Panc1 (cell line): Measurements from ENCODE around the gene LRRC8E. TPM values are rescaled to one million over a fixed set of nuclear protein-coding genes. Genes with fewer than 3 reads are reported as not detected.

ENCODE experiments used
- ATAC-seq: fragments of 200-7000 bp; cut with Tn5 transposase; 2 replicates; pipeline ENCODE4 v1.9.1; 2020; ENCODE audit warnings: mild to moderate bottlenecking, moderate library complexity
- BruUV-seq: library from RNA; stranded (reverse); fragments of 400-500 nt; replicated peaks from 2 replicates; lab custom pipeline; 2021; lab: Mats Ljungman, UMichigan
- CTCF ChIA-PET: fragments of 300-600 bp; sonication (Branson Sonifier 250); formaldehyde crosslinking; loops from one replicate; lab custom pipeline; 2022; ENCODE audit warnings: antibody characterized with exemption; lab: Charles Lee
- POLR2A ChIA-PET: fragments of 300-600 bp; sonication (Branson Sonifier 250); formaldehyde crosslinking; loops from one replicate; lab custom pipeline; 2022; ENCODE audit warnings: antibody characterized with exemption; lab: Charles Lee
- DNase-seq: peaks from one replicate; pipeline ENCODE4 v3.0.0-alpha.2; 2010; ENCODE audit warnings: low read depth, low spot score
- H3K27ac ChIP-seq: 2 replicates; pipeline ENCODE4 v1.5.1; 2011; ENCODE audit warnings: mild to moderate bottlenecking, low read length, inconsistent platforms
- H3K27me3 ChIP-seq: fragments of 200-500 bp; sonication (Bioruptor generic); 2 replicates; pipeline ENCODE4 v1.6.0; 2014; ENCODE audit warnings: low read length, inconsistent platforms; ENCODE audit not compliant: control insufficient read depth, insufficient read depth
- H3K36me3 ChIP-seq: fragments of 200-500 bp; sonication (Bioruptor generic); 2 replicates; pipeline ENCODE4 v1.5.1; 2014; ENCODE audit warnings: inconsistent platforms, mild to moderate bottlenecking, low read length, moderate library complexity; ENCODE audit not compliant: control insufficient read depth, insufficient read depth
- H3K4me1 ChIP-seq: 2 replicates; pipeline ENCODE4 v1.5.1; 2011; ENCODE audit warnings: inconsistent platforms, mild to moderate bottlenecking, low read length, moderate library complexity; ENCODE audit not compliant: control insufficient read depth, insufficient read depth
- H3K4me3 ChIP-seq, 2 experiments: 2 replicates each; pipeline ENCODE4 v1.5.1; 2011 to 2012; ENCODE audit warnings: low read depth in 2 of 2, low read length in 2 of 2, mild to moderate bottlenecking in 2 of 2, inconsistent platforms in 1 of 2, moderate library complexity in 1 of 2
- H3K9me3 ChIP-seq: fragments of 200-500 bp; sonication (Bioruptor generic); 2 replicates; pipeline ENCODE4 v1.5.1; 2014; ENCODE audit warnings: low read depth, mild to moderate bottlenecking, inconsistent platforms, low read length, moderate library complexity; ENCODE audit not compliant: control insufficient read depth, insufficient read depth
- POLR2AphosphoS5 ChIP-seq: IDR thresholded peaks from 2 replicates; pipeline ENCODE4 v1.6.1; 2012; ENCODE audit warnings: mild to moderate bottlenecking, low read depth, low read length, moderate library complexity
- TCF7L2 ChIP-seq: IDR thresholded peaks from 2 replicates; pipeline ENCODE4 v1.6.1; 2011; ENCODE audit warnings: mild to moderate bottlenecking, low read depth, low read length, inconsistent platforms
- in situ Hi-C: cut with HindIII; loops from 2 replicates; pipeline ENCODE4 v1.10.0; 2016; ENCODE audit warnings: low sequenced_read_pairs, low pct_unique_long_range_greater_than_20kb
- intact Hi-C: fragments of 100-400 bp; cut with micrococcal nuclease; formaldehyde crosslinking; loops from one replicate; pipeline ENCODE4 v1.10.0; 2022; ENCODE audit not compliant: unreplicated experiment
- total RNA-seq: library from RNA; stranded (reverse); gene quantifications from one replicate; pipeline ENCODE4 v1.2.1, GENCODE V29; 2021; ENCODE audit not compliant: unreplicated experiment
- TF ChIP-seq, protein P1 (sequence below), 2 experiments: IDR thresholded peaks; 2 replicates each; pipeline ENCODE4 v1.6.1; 2011 to 2012; ENCODE audit warnings: low read depth in 2 of 2, control low read depth in 1 of 2, low read length in 1 of 2, mild to moderate bottlenecking in 1 of 2, moderate library complexity in 1 of 2; ENCODE audit not compliant: insufficient read depth in 1 of 2
- TF ChIP-seq, protein P2 (sequence below): fragments of 450-650 bp; IDR thresholded peaks from 2 replicates; pipeline ENCODE4 v1.5.1; 2017; ENCODE audit warnings: mild to moderate bottlenecking

Gene LRRC8E
- total RNA-seq, 1 experiment from 2014 or later, result 5.0 TPM

DNA sequence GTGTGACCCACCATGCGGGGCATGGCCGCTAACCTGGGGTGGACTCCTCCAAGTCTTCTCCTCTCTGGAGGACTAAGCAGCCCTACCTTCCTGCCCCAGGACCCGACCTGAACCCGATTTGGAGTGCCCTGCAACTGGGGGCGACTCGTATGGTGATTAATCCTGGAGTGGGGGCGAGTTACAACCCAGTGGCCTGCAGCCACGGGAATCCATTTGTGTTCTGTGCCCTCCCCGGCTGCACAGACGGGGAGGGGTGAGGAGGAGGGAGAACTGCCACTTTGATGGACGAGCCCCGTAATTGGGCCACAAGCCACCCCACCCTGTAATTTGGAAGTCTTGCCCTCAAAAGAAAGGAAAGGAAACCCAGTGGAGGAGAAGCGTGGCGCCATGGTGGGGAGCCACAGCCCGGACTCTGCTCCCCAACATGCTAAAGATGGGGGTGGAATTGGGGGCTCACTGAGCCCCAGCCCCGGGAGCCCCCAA, 32.2 kb upstream of the LRRC8E start:
- BruUV-seq, result no TSS peak
- Histone ChIP-seq H3K4me1 (no peaks in the 10 kb centered on the region; the same call in 1 of the 2 replicates), H3K27ac (no peak overlapping the region), H3K4me3 (no peak overlapping the region), H3K9me3 (no peaks in the 10 kb centered on the region), H3K27me3 (no peaks in the 10 kb centered on the region), H3K36me3 (no peaks in the 10 kb centered on the region)
- CTCF ChIA-PET, result no interaction called here
- POLR2A ChIA-PET, result no interaction called here
- intact Hi-C loops (no loop called here), in situ Hi-C loops (no loop called here)
- ATAC-seq (no peak), DNase-seq (no peak)
- TF ChIP-seq TCF7L2 (no peak), POLR2AphosphoS5 (no peak)
- TF ChIP-seq, protein P1, sequence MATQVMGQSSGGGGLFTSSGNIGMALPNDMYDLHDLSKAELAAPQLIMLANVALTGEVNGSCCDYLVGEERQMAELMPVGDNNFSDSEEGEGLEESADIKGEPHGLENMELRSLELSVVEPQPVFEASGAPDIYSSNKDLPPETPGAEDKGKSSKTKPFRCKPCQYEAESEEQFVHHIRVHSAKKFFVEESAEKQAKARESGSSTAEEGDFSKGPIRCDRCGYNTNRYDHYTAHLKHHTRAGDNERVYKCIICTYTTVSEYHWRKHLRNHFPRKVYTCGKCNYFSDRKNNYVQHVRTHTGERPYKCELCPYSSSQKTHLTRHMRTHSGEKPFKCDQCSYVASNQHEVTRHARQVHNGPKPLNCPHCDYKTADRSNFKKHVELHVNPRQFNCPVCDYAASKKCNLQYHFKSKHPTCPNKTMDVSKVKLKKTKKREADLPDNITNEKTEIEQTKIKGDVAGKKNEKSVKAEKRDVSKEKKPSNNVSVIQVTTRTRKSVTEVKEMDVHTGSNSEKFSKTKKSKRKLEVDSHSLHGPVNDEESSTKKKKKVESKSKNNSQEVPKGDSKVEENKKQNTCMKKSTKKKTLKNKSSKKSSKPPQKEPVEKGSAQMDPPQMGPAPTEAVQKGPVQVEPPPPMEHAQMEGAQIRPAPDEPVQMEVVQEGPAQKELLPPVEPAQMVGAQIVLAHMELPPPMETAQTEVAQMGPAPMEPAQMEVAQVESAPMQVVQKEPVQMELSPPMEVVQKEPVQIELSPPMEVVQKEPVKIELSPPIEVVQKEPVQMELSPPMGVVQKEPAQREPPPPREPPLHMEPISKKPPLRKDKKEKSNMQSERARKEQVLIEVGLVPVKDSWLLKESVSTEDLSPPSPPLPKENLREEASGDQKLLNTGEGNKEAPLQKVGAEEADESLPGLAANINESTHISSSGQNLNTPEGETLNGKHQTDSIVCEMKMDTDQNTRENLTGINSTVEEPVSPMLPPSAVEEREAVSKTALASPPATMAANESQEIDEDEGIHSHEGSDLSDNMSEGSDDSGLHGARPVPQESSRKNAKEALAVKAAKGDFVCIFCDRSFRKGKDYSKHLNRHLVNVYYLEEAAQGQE (IDR thresholded peaks at IDR 0.05; ENCODE audit: insufficient read depth in 1 of 2, low read depth in 2 of 2, low read length in 1 of 2), result no peak
- TF ChIP-seq, protein P2, sequence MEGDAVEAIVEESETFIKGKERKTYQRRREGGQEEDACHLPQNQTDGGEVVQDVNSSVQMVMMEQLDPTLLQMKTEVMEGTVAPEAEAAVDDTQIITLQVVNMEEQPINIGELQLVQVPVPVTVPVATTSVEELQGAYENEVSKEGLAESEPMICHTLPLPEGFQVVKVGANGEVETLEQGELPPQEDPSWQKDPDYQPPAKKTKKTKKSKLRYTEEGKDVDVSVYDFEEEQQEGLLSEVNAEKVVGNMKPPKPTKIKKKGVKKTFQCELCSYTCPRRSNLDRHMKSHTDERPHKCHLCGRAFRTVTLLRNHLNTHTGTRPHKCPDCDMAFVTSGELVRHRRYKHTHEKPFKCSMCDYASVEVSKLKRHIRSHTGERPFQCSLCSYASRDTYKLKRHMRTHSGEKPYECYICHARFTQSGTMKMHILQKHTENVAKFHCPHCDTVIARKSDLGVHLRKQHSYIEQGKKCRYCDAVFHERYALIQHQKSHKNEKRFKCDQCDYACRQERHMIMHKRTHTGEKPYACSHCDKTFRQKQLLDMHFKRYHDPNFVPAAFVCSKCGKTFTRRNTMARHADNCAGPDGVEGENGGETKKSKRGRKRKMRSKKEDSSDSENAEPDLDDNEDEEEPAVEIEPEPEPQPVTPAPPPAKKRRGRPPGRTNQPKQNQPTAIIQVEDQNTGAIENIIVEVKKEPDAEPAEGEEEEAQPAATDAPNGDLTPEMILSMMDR, result no peak

DNA sequence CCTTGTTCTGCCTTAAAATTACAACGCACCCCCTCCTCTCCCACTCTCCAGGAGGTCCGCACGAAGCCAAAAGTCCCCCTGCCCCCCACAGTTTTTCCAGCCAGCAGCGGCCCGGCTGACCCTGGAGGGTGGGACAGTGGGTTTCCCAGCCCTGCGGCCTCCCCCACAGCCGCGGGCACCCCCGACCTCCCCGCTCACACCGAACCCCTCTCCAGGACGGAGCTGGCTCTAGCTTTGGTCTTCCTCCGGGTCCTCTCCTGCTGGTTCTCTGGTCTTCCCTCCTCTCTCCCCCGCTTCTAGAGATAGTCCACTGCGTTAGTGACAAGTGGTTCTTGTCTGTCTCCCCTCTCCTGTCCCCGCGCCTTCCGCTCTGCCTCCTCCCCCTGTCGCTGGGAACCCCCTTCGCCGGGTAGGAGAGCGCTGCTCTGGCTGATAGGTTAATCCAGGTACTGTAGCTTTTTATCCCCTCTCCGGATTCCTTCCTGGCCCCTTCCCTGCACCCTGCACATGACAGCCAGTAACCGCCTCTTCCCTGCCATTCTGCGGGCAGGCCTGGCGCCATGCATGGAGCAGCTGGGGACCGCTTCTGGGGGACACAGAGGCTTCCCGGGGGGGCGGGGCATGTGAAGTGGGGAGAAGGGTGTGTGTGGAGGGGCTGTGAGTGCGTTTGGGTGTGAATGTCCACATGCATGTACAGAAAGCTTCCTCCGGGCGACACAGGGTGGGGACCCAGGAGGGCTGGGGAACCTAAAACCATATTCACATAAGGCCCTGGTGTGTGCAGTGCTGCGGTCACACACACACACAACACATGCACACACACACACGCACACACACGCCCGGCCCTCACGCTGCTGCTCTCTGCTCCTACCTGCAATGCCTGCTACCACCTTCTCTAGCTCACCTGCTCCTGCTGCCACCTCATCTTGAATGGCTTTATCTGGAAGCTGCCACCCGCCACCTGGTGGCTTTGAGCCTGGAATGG, 31.3 kb upstream of the LRRC8E start:
- intact Hi-C loops, result no loop called here
- no peak for DNase-seq

More for the DNA sequence above, 31.3 kb upstream of the LRRC8E start:
- in situ Hi-C loops, result no loop called here
- H3K9me3 ChIP-seq, result no peaks in the 10 kb centered on the region
- no peaks in the 10 kb centered on the region for H3K27me3 ChIP-seq
- H3K4me3 ChIP-seq, result no peak overlapping the region
- ATAC-seq, result no peak
- no peaks in the 10 kb centered on the region; the same call in 1 of the 2 replicates for H3K4me1 ChIP-seq
- TF ChIP-seq TCF7L2, result no peak
- TF ChIP-seq POLR2AphosphoS5, result no peak
- TF ChIP-seq, protein P1 (IDR thresholded peaks at IDR 0.05; ENCODE audit: insufficient read depth in 1 of 2, low read depth in 2 of 2, low read length in 1 of 2), result no peak
- POLR2A ChIA-PET, result no interaction called here
- H3K36me3 ChIP-seq, result no peaks in the 10 kb centered on the region
- no peak overlapping the region for H3K27ac ChIP-seq
- BruUV-seq, result no TSS peak
- CTCF ChIA-PET, result interaction anchor here (0.6 kb wide), 1 partner anchor 38 kb away, joined by 3 read pairs; no protein-coding TSS in a partner anchor
